ENCODE measurements around the gene LIN9.
"Not testable (repeated sequence)": the region's sequence is repeated elsewhere in the genome, so short reads cannot be mapped to it uniquely, and the experiment has no call there.

LIN9 gene

GRCh38 chr1:226210571-226211176 is 98.3 kb downstream of the LIN9 start:
- no peak for DNase-seq

DNA sequence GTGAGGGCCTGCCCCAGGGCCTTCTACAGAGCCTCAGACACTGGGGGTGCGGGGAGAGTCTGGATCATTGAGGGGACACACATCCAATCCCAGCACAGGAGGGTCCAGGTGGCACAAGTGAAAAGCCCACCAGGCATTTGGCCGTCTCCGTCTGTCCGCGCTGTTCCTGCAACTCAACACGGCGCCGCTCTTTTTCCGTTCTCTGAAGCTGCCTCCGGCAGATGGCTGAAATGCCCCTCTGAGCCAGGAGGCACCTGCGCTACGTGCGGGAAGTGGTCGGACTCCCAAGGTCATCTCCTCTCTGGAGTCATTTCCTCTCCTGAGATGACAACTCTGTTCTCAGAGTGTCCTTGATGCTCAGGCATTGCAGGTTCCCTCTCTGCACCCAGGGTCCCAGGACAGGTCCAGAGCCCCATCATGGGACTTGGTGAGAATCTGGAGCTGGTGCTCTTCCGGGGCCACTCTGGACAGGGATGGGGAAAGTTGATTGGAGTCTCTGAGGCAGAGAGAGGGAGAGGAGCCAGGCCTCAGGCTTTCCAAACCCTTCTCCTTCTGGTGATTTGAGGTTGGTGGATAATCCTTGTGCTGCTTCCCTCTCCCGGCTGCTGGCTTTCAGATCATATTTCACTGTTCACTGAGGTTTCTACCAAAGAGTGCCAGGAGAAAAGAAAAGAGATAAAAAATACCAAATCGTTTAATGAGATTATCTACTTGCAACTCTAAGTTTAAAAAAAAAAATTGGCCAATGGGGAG is 99.5 kb downstream of the LIN9 start:
- DNase-seq = no peak

GRCh38 chr1:226207048-226207447 is 101.9 kb downstream of the LIN9 start:
- DNase-seq = no peak

DNA sequence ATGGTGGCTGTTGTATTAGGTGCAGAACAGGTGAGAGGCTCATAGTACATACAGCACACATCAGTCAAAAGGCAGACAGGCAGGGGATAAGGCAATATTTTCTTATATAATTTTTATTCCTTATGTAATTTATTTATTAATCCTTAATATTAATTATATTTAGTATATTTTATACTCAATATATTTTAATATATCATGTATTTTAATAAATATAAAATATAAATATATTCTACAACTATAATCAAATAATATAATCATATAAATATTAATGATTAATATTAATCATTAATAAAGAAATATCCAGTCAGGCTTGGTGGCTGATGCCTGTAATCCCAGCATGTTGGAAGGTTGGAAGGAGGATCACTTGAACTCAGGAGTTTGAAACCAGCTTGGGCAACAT is 104.8 kb downstream of the LIN9 start:
- no peak for DNase-seq

DNA sequence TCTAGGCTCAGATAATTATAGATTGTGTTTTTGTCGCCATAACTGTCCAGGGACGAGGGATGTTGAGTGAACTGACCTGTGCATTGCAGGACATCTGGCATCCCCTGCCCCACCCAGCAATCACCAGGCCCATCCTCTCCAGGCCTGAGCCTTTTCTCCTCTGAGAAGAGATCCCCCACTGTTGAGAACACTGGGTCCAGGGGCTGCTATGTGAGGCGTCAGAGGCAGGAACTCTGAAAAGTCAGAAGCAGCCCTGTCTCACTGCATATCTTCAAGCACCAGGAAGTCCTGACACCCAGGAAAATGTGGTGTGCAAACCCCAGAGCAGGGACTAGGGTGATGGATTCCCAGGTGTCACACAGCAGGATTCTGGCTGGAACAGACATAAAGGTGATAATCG is 105.3 kb downstream of the LIN9 start:
- DNase-seq = no peak

DNA sequence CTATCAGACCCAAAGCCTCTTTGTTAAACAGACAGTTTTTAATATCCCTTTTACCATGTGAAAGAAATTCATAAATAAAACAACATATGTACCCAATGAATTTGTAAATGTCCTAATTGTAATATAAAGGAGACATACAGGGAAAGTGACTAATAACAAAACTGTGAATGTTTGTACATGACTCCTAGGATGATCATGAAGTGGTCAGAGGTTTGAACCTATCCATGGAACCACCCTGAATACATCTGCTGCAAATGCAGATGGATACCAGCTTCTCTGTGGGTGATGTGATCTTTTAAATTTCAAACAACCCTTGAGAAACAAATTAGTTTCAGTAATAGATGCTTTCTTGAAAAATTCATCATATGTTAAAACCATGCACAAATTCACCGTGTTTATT is 105.7 kb downstream of the LIN9 start:
- no peak for DNase-seq

- not testable (repeated sequence) for DNase-seq
Measured at GRCh38 chr1:226202666-226203065, 106.3 kb downstream of the LIN9 start.

DNA sequence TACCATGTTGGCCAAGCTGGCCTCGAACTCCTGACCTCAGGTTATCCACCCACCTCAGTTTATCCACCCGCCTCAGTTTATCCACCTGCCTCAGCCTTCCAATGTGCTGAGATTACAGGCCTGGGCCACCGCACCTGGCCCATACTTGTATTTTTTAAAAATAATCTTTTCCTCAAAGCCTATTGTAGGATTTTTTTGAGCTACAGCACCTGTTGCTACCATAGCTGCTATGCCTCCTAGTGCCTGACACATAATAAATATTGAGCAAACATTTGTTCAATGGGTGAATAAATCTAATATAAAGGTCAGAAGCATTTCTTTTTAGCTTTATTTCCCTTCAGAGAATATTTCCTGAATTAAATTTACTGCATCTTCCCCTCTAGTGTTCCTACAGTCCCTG is 106.7 kb downstream of the LIN9 start:
- no peak for DNase-seq

- DNase-seq = no peak
Measured at GRCh38 chr1:226201029-226201593, 107.9 kb downstream of the LIN9 start.

DNA sequence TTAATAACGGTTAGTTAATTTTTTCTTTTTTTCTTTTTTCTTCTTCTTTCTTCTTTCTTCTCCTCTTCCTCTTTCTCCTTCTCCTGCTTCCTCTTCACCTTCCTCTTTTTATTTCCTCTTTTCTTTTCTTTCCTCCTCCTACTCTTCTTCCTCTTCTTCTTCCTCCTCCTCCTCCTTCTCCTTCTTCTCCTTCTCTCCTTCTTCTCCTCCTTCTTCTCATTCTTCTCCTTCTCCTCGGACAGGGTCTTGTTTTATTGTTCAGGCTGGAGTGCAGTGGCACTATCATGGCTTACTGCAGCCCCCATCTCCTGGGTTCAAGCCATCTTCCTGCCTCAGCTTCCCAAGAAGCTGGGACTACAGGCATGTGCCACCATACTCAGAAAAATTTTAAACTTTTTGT is 109.0 kb downstream of the LIN9 start:
- DNase-seq = no peak

DNA sequence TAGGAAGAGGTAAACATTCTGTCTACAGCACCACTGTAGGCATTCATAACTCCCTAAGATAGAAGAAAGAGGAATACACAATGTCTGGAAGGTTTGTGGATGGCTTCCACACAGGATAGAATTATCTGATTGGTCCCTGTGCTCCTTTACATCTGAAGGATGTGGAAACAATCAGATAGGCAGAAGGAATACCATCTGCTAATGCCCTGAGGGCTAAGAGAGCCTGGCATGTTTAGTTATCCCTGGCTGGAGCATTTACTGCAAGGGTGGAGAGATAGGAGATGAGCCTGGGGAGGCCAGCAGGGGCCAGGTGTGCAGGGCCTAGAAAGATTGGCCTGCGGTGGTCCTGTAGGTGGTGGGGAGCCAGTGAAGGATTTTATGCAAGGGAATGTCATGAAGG is 113.8 kb downstream of the LIN9 start:
- no peak for DNase-seq

GRCh38 chr1:226187380-226187779 is 121.6 kb downstream of the LIN9 start:
- no peak for DNase-seq

DNA sequence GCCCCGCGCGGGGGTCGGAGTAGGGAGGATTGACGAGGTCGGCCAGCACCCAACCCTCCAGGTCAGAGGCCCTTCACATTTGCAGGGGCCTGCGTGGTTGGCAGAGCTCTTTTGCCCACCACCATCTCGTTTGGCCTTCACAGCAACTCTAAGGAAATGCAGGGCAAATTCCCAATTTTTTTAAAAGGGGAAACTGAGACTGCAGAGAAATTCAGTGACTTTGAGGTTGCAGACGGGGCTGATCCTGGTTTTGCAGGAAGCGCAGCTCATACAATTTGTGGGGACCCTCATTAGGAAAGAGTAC is 122.0 kb downstream of the LIN9 start:
- DNase-seq = no peak

GRCh38 chr1:226186124-226187018 is 122.6 kb downstream of the LIN9 start, which contains the start of gene ACBD3:
Gene ACBD3, minus strand, starts transcription at chr1:226186741. Its CDS starts 66 bp downstream, at chr1:226186675.
- peak; percentile 93 to 98 for DNase-seq

- peak; percentile 66 to 86 for DNase-seq
Measured at GRCh38 chr1:226185141-226186036, 123.6 kb downstream of the LIN9 start.

DNA sequence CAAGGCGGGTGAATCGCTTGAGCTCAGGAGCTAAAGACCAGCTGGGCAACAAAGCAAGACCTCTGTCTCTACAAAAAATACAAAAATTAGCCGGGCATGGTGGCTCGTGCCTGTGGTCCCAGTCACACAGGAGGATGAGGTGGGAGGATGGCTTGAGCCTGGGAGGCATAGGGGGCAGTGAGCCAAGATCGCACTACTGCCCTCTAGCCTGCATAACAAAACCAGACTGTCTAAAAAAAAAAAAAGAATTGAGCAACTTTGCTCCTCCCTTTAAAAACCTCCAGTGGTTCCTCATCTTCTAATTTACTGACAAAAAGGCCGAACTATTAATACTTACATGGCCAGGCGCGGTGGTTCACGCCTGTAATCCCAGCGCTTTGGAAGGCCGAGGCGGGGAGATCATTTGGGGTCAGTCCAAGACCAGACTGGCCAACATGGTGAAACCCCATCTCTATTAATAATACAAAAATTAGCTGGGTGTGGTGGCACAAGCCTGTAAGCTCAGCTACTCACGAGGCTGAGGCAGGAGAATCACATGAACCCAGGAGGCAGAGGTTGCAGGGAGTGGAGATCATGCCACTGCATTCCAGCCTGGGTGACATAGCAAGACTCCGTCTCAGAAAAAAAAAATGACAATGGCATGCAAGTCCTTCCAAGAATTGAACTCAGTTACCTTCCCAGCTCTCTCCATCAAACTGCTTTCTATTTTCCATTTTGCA is 126.8 kb downstream of the LIN9 start:
- peak; percentile 83 to 88 for DNase-seq
